Suprapubic skin (tissue), 3 donors: ENCODE measurements around the gene LITAF.

Experiments
- POLR2AphosphoS5 ChIP-seq, 3 donors: sonication (generic); formaldehyde crosslinking; IDR thresholded peaks; one replicate each; pipeline ENCODE4 v1.6.1; 2017; ENCODE audit warnings: antibody characterized with exemption in 3 of 3
- TF ChIP-seq, protein P1 (sequence below), 2 donors: fragments of 200-600 bp in 1 of 2; fragments of 450-650 bp in 1 of 2; sonication (generic) in 1 of 2; IDR thresholded peaks; one replicate each; pipeline ENCODE4 v1.5.1; 2016 to 2019; ENCODE audit warnings: antibody characterized with exemption in 2 of 2, mild to moderate bottlenecking in 1 of 2, moderate library complexity in 1 of 2

DNA sequence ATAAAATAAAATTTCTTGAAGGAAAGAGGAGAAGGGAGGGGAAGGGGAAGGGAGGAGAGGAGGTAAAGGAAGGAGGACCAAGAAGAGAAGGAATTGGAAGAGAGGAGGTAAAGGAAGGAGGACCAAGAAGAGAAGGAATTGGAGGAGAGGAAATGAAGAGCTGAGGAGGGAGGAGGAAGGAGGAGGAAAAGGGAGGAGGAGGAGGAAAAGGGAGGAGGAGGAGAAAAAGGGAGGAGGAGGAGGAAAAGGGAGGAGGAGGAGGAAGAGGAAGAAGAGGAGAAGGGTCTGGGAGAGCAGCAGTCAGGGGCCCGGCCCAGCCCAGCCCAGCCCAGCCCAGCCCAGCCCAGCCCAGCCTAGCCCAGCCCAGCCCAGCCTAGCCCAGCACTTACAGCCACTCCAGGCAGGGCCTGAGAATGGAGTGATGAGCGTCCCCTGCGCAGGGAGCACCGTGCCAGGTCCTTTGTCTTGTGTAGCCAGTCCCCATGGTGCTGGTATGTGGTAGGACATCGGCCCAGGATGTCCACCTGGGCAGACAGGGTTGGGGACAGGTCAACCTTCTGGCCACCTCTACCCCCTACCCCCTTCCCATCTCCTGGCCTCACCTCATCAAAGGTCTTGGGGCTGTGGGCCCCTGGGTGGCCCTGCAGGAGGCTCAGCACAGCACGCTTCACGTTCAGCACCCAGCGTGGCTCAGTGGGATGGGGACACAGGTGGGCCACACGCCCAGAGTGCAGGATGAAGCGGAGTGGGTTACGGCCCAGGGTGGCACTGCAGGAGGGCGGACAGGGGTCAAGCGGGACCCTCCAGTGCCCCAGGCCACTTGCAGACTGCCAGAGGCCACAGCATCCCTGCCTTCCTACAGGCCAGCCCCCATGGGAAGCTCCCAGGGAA is 70.9 kb downstream of the LITAF start:
- TF ChIP-seq, protein P1, sequence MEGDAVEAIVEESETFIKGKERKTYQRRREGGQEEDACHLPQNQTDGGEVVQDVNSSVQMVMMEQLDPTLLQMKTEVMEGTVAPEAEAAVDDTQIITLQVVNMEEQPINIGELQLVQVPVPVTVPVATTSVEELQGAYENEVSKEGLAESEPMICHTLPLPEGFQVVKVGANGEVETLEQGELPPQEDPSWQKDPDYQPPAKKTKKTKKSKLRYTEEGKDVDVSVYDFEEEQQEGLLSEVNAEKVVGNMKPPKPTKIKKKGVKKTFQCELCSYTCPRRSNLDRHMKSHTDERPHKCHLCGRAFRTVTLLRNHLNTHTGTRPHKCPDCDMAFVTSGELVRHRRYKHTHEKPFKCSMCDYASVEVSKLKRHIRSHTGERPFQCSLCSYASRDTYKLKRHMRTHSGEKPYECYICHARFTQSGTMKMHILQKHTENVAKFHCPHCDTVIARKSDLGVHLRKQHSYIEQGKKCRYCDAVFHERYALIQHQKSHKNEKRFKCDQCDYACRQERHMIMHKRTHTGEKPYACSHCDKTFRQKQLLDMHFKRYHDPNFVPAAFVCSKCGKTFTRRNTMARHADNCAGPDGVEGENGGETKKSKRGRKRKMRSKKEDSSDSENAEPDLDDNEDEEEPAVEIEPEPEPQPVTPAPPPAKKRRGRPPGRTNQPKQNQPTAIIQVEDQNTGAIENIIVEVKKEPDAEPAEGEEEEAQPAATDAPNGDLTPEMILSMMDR (IDR thresholded peaks at IDR 0.05), result no peak
- no peak for TF ChIP-seq POLR2AphosphoS5 (IDR thresholded peaks at IDR 0.05)
